Lung (tissue), 12 donors: ENCODE measurements around the gene CENPX. TPM values are rescaled to one million over a fixed set of nuclear protein-coding genes. Genes with fewer than 3 reads are reported as not detected.

ENCODE experiments used
- ATAC-seq: fragments of 200-7000 bp; cut with Tn5 transposase; one replicate; pipeline ENCODE4 v1.9.1; 2020; ENCODE audit warnings: moderate number of reproducible peaks; ENCODE audit not compliant: insufficient read depth, low FRiP score
- DNase-seq, 3 donors: peaks; one replicate each; pipeline ENCODE4 v3.0.0-alpha.2; 2013 to 2017
- H3K27ac ChIP-seq, 2 donors: one replicate each; pipeline ENCODE4 v1.5.1; 2013; ENCODE audit warnings: mild to moderate bottlenecking in 2 of 2, moderate library complexity in 2 of 2, control low read depth in 1 of 2, inconsistent platforms in 1 of 2, low read depth in 1 of 2, low read length in 1 of 2
- H3K27me3 ChIP-seq, 3 donors: one replicate each; pipeline ENCODE4 v1.5.1; 2013; ENCODE audit warnings: low read length in 2 of 3; ENCODE audit not compliant: control insufficient read depth in 3 of 3, insufficient read depth in 3 of 3
- H3K36me3 ChIP-seq, 4 donors: one replicate each; pipeline ENCODE4 v1.5.1; 2013; ENCODE audit warnings: low read length in 4 of 4, mild to moderate bottlenecking in 1 of 4, moderate library complexity in 1 of 4; ENCODE audit not compliant: control insufficient read depth in 4 of 4, insufficient read depth in 4 of 4
- H3K4me1 ChIP-seq, 5 donors: one replicate each; pipeline ENCODE4 v1.5.1; 2013; ENCODE audit warnings: low read length in 5 of 5, mild to moderate bottlenecking in 2 of 5, moderate library complexity in 1 of 5; ENCODE audit not compliant: control insufficient read depth in 5 of 5, insufficient read depth in 5 of 5
- H3K4me3 ChIP-seq: one replicate; pipeline ENCODE4 v1.5.1; 2013; ENCODE audit warnings: mild to moderate bottlenecking, control low read depth, moderate library complexity
- H3K9ac ChIP-seq, 2 donors: one replicate each; pipeline ENCODE4 v1.5.1; 2013; ENCODE audit warnings: low read length in 2 of 2, control low read depth in 1 of 2; ENCODE audit not compliant: insufficient read depth in 1 of 2
- H3K9me3 ChIP-seq, 4 donors: one replicate each; pipeline ENCODE4 v1.5.1; 2013; ENCODE audit warnings: low read length in 3 of 4, mild to moderate bottlenecking in 1 of 4, moderate library complexity in 1 of 4; ENCODE audit not compliant: control insufficient read depth in 4 of 4, insufficient read depth in 3 of 4
- CTCF ChIP-seq: IDR thresholded peaks from 2 replicates; pipeline ENCODE4 v1.5.1; 2012; ENCODE audit warnings: mild to moderate bottlenecking; ENCODE audit errors: control extremely low read depth, extremely low read depth
- WGBS, 2 donors: extraction: QIAGEN DNeasy Blood & Tissue Kit; methylation state at CpG; one replicate each; pipeline ENCODE4 v1.1.7; 2013; 5-methylcytosine and 5-hydroxymethylcytosine counted together
- polyA plus RNA-seq, 2 donors: library from polyadenylated mRNA; stranded (reverse); fragments of 200-250 nt; gene quantifications; one replicate each; pipeline ENCODE4 v1.2.1, GENCODE V29; 2013
- total RNA-seq, 2 donors: library from RNA; depleted of rRNA in 1 of 2; stranded (reverse); fragments of >200 nt in 1 of 2; gene quantifications; one replicate each; pipeline ENCODE4 v1.2.1, GENCODE V29; 2014 to 2021
- donor health status: control.
- donor health status: control.
- donor health status: Bipolar disorder and iron deficiency.
- donor health status: healthy.
- donor health status: DM: yes; HTN: yes; CAD: no.

CENPX gene
- total and polyA plus RNA-seq, 4 donors: 21.5 to 121 (median 101) TPM

- no peak for TF ChIP-seq CTCF
- H3K27ac ChIP-seq: no peak overlapping the region
Measured at GRCh38 chr17:82058855-82059249, 36.2 kb upstream of the CENPX start.

DNA sequence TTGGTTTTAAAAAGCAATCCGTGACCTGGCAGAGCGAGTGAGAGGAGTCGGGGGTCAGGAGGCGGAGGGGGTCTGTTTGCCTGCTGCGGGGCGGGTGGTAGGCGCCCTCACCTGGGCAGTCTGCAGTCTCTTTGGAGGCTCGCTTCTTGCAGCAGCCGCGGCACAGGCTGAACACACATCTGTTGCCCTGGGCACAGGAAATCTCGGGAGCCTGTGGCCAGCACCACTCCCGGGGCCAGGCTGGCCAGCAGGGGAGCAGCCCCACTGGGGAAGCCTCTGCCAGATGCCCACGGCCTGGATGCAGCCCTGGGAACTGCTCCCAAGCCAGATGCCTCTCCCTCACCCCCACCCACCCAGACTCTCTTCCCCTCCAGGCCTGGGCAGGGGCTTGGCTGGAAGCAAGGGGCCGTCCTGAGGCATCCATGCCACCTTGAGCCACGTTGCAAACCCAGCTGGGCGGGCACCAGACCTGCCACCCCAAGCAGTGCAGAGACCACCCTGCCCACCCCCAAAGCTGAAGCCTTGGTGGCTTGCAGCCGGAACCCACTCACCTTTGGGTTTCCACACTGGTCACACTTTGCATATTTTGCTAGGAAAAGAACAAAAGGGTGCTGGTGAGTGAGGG, 35.7 kb upstream of the CENPX start:
- 81 to 92% methylated on average over 17 of the region's 17 CpGs for WGBS, 2 donors

More at GRCh38 chr17:82058855-82059249, 36.2 kb upstream of the CENPX start:
- Histone ChIP-seq H3K9me3 (no peaks in the 10 kb centered on the region), H3K36me3 (peaks cover 5 to 93% (median 19%) of the 10 kb centered on the region in 4 donors), H3K4me3 (no peak overlapping the region), H3K27me3 (no peaks in the 10 kb centered on the region), H3K9ac (no peak overlapping the region), H3K4me1 (no peaks in the 10 kb centered on the region)
- 77 to 85% methylated on average over 10 of the region's 10 CpGs for WGBS, 2 donors
- ATAC-seq (no peak), DNase-seq (no peak)

DNA sequence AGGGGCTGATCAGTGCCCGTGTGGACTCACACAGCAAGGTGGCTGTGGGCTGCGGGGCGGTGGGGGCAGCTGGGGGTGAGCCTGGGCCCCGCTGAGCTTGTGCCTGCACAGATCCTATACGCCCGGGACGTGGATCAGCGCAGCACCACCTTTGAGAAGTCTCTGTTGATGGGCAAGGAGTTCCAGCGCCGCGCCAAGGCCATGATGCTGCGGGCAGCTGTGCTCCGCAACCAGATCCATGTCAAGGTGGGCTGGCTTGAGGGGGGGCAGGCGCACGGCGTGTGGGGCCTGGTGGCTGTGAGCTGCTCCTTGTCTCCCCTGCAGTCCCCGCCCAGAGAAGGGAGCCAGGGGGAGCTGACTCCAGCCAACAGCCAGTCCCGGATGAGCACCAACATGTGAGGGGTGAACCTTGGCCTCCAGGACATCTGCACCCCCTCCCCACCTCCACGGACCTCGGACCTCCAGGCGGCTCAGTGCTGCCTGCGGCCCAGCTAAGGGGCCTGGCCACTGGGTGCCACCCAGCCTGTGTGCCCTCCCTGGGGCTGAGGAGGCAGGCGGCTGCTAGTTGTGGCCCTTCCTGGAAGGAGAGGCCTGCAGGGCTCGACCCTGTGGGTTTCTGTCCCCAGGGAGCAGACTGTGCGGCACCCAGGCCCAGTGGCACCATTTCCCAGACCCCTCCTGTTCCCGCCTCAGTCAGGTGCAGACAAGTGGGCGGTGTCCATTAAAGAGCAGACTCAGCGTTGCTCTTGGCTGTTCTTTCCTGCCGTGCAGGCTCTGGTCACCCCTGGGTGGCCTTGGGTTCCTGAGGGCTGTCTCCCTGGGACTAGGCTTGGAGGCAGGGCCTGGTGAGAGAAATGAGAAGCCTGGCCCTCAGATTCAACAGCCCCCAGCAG, 34.3 kb upstream of the CENPX start:
- H3K9me3 ChIP-seq: no peaks in the 10 kb centered on the region
- H3K36me3 ChIP-seq: peaks cover 5 to 81% (median 19%) of the 10 kb centered on the region in 4 donors
- no peak overlapping the region for H3K4me3 ChIP-seq
- no peak overlapping the region for H3K9ac ChIP-seq
- H3K4me1 ChIP-seq: peaks cover 0 to 14% (median 4%) of the 10 kb centered on the region in 5 donors
- H3K27ac ChIP-seq: no peak overlapping the region
- TF ChIP-seq CTCF: no peak
- peak in 1 of 3 donors; percentile 6 for DNase-seq
- 89 to 92% methylated on average over 28 to 29 of the region's 29 CpGs for WGBS, 2 donors
- ATAC-seq: no peak
- no peaks in the 10 kb centered on the region for H3K27me3 ChIP-seq

More for the DNA sequence above, 35.7 kb upstream of the CENPX start:
- no peaks in the 10 kb centered on the region for H3K27me3 ChIP-seq
- no peak for ATAC-seq
- no peak overlapping the region for H3K27ac ChIP-seq
- TF ChIP-seq CTCF: no peak
- H3K36me3 ChIP-seq: peaks cover 5 to 93% (median 19%) of the 10 kb centered on the region in 4 donors
- no peaks in the 10 kb centered on the region for H3K9me3 ChIP-seq
- no peak overlapping the region for H3K4me3 ChIP-seq
- DNase-seq: no peak
- H3K9ac ChIP-seq: no peak overlapping the region
- H3K4me1 ChIP-seq: peaks cover 0 to 2% (median 0%) of the 10 kb centered on the region in 5 donors
